A172 (cell line): Measurements from ENCODE around the gene C1orf216. TPM values are rescaled to one million over a fixed set of nuclear protein-coding genes. Genes with fewer than 3 reads are reported as not detected.
"Not testable (repeated sequence)": the region's sequence is repeated elsewhere in the genome, so short reads cannot be mapped to it uniquely, and the experiment has no call there.

Experiments used
- DNase-seq: peaks from one replicate; pipeline ENCODE4 v3.0.0-alpha.2; 2015; ENCODE audit warnings: low spot score
- total RNA-seq: library from RNA; depleted of rRNA; stranded (reverse); fragments of >200 nt; shearing (Covaris generic); gene quantifications from 2 replicates; pipeline ENCODE4 v1.2.3, GENCODE V29; 2014; rRNA removed

Gene C1orf216
- total RNA-seq, 1 experiment from 2014 or later: 14.4 TPM

DNA sequence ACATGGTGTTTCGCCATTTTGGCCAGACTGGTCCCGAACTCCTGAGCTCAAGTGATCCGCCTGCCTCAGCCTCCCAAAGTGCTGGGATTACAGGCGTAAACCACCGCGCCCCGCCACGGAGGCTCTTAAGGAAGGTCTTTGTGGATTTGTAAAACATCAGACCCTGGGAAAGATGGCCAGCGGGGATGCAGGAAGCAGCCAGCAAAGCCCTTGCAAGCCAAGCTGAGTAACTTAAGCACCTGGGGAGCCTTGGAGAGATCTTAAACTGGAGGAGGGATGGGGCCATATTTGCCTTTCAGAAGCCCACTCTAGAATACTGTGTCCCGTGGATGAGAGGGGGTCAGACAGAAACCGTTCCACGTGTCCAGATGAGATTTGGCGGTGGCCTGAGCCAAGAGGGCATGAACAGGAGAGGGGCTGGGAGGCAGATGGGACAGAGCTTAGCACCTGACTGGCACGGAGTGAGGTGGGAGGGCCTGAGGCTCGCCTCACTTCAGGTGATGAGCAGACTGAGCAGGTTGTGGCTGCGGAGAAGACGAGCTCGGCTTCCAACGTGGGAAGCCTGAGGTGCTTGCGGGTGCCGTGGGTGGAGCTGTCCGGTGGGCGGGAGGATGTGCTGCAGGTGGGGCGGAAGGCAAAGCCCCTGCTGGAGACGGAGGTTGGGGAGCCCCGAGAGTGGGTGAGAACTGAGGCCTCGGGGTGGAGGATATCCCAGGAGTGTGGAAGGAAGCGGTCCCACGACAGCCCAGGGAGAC, 11.7 kb downstream of the C1orf216 start:
- DNase-seq: no peak

GRCh38 chr1:35702508-35702907, 16.2 kb downstream of the C1orf216 start:
- no peak for DNase-seq

DNA sequence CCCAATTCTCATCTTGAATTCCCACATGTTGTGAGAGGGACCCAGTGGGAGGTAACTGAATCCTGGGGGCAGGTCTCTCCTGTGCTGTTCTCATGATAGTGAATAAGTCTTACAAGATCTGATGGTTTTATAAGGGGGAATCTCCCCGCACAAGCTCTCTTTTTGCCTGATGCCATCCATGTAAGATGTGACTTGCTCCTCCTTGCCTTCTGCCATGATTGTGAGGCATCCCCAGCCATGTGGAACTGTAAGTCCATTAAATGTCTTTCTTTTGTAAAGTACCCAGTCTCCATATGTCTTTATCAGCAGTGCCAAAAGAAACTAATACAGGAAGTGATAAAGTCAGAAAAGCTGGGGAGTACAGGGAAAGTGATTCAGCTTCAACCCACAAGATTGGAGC, 19.5 kb downstream of the C1orf216 start:
- not testable (repeated sequence) for DNase-seq

- DNase-seq: no peak
Measured at GRCh38 chr1:35692317-35692716, 26.4 kb downstream of the C1orf216 start.

GRCh38 chr1:35691571-35692220, 27.0 kb downstream of the C1orf216 start:
- DNase-seq: no peak

DNA sequence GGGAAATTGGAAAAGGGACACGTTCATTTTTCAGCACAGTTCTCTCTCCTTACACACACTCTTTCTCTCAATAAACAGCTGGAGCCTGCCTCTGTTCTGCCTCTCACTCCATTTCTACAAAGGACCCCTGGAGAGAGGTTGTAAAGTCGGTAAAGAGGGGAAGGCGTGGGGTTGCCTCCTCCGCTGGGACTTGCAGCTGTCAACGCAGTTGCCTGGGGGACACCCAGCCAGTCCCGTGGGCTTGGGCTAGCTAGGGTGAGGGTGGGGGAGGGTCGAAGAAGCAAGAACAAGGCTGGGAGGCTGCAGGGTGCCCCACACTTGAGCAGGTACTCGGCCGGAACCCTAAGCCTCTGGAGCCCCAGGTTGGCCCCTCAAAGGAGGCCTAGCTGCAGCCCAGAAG, 27.6 kb downstream of the C1orf216 start:
- DNase-seq: no peak

DNA sequence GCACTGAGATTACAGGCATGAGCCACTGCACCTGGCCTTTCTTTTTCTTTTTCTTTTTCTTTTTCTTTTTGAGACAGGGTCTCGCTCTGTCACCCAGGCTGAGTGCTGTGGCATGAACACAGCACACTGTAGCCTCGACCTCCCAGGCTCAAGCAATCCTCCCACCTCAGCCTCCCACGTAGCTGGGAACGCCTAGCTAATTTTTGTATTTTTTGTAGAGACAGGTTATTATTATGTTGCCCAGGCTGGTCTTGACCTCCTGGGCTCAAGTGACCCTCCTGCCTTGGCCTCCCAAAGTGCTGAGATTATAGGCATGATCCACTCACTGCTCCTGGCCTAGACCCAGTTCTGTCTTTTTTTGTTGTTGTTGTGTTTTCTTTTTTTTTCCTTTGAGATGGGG, 28.6 kb downstream of the C1orf216 start:
- DNase-seq: not testable (repeated sequence)

GRCh38 chr1:35688161-35688560, 30.5 kb downstream of the C1orf216 start:
- DNase-seq: no peak

DNA sequence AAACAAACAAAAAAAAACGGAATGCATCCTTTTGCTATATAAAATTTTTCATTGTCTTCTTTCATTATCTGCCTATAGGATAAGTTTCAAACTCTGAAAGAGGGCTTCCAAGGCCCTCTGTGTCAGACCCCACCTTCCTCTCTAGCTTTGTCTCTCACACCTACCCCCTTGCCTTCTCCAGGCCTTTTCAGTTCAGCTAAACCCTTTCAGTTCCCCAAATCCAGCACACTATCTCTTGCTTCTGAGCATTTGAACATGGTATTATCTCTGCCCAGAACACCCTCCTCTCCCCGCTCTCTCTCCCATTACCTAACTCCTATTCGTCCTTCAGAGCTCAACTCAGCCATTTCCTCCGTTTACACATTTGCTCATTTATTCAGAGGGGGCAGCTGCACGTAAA, 35.7 kb downstream of the C1orf216 start:
- no peak for DNase-seq

- DNase-seq: no peak
Measured at GRCh38 chr1:35680271-35680670, 38.4 kb downstream of the C1orf216 start.

- no peak for DNase-seq
Measured at GRCh38 chr1:35675773-35676172, 42.9 kb downstream of the C1orf216 start.

GRCh38 chr1:35674111-35674510, 44.6 kb downstream of the C1orf216 start:
- no peak for DNase-seq

DNA sequence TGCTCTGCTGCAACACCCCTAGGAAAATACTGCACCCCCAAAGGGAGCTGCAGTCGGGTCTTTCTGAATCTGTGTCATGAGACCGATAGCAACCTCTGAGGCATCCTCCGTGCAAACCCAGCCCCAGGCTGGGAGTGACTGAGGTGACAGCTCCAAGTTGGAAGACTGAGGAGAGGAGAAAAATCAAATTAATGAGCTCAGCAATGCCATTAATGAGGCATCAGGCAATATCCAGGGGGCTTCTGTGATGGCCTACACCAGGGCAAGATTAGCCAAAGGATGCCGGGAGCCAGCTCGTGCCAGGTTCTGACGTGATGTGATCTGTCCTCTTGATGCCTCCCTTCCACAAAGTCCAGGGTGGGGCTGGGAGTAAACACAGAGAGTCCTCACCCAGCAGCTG, 46.6 kb downstream of the C1orf216 start:
- DNase-seq: no peak

GRCh38 chr1:35668506-35668905, 50.2 kb downstream of the C1orf216 start:
- no peak for DNase-seq

GRCh38 chr1:35666916-35667315, 51.8 kb downstream of the C1orf216 start:
- DNase-seq: no peak

DNA sequence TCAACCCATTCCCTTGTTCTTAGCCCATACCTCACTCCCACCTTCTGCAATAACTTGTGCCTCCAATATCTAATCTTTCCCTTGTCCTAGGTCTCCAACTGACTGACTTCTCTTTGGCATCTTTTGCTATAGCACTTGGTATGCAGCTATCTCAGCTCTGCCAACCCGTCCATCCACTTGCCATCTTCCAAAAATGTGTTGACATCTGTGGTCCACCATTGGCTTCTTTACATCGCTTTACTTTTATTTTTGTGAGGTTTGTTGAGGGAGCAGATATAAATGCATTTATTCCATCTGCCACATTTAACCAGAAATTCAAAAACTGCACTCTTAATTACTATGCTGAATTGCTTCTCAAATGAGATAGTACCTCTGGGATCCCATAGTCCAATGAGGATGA, 52.5 kb downstream of the C1orf216 start:
- DNase-seq: no peak

Other genes with a start within 250 kb of the C1orf216 start
- gene KIAA0319L, start 161.5 kb downstream of the C1orf216 start, total RNA-seq: 13.9 and 15.7 TPM in 2 replicates
- 8.0 and 8.4 TPM in 2 replicates for gene NCDN, start 161.1 kb downstream of the C1orf216 start, total RNA-seq
- not detected in 2 replicates for gene TFAP2E, start 145.6 kb downstream of the C1orf216 start, total RNA-seq
- 37.3 and 46.6 TPM in 2 replicates for gene PSMB2, start 77.4 kb downstream of the C1orf216 start, total RNA-seq
- gene CLSPN, start 51.1 kb upstream of the C1orf216 start, total RNA-seq: 13.5 and 18.2 TPM in 2 replicates
- 7.3 and 7.8 TPM in 2 replicates for gene AGO4, start 89.1 kb upstream of the C1orf216 start, total RNA-seq
- 7.1 and 7.5 TPM in 2 replicates for gene AGO1, start 164.3 kb upstream of the C1orf216 start, total RNA-seq
- gene AGO3, start 212.2 kb upstream of the C1orf216 start, total RNA-seq: 10.4 and 14.8 TPM in 2 replicates